Nephron (organoid): ENCODE results near the gene PLCL2.

ENCODE experiments used
- H3K27ac Mint-ChIP-seq, 3 experiments: 2 replicates each; pipeline ENCODE4 v1.8.0; 2020; ENCODE audit warnings: mixed read lengths in 3 of 3, mild to moderate bottlenecking in 2 of 3, moderate library complexity in 1 of 3
- H3K27me3 Mint-ChIP-seq: 2 replicates; pipeline ENCODE4 v1.8.0; 2021; ENCODE audit warnings: low read depth, mild to moderate bottlenecking, moderate library complexity, mixed read lengths
- H3K36me3 Mint-ChIP-seq: 2 replicates; pipeline ENCODE4 v1.8.0; 2020; ENCODE audit warnings: low read depth, mixed read lengths
- H3K4me1 Mint-ChIP-seq: 2 replicates; pipeline ENCODE4 v1.8.0; 2020; ENCODE audit warnings: mixed read lengths
- H3K4me3 Mint-ChIP-seq, 3 experiments: 2 replicates each; pipeline ENCODE4 v1.8.0; 2020; ENCODE audit warnings: mild to moderate bottlenecking in 3 of 3, mixed read lengths in 3 of 3, moderate library complexity in 2 of 3
- H3K9me3 Mint-ChIP-seq: 2 replicates; pipeline ENCODE4 v1.8.0; 2020; ENCODE audit warnings: mixed read lengths
- CTCF ChIP-seq, 3 experiments: fragments of 200-600 bp; sonication (generic); IDR thresholded peaks; one replicate each; pipeline ENCODE4 v1.5.0; 2021; ENCODE audit warnings: antibody characterized with exemption in 3 of 3; ENCODE audit not compliant: unreplicated experiment in 3 of 3

The PLCL2 gene

GRCh38 chr3:17040990-17041377 lies 156.2 kb downstream of the PLCL2 start:
- no peak overlapping the region for H3K4me3 Mint-ChIP-seq
- no peak for TF ChIP-seq CTCF (IDR thresholded peaks at IDR 0.05; ENCODE audit: unreplicated experiment in 3 of 3)

DNA sequence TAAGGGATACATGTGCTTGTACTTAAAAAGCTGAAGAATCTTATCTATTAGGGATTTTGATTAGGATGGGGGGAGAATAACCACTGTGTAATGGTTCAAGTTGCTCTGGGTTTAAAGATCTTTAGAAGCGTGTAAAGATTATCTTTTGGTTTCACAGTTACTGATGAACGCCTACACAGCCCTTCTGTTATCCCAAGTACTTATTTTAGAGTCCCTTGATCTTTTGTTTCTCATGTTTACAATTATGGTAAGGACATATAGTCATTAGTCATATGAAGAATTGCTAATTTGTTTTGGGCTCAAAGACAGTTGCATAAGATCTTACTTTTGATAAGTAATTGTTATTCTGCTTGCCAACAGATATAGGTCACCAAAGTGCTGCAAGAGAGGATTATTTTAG lies 160.1 kb downstream of the PLCL2 start:
- H3K4me1 Mint-ChIP-seq, result peaks cover 25% of the 10 kb centered on the region
- no peak overlapping the region for H3K4me3 Mint-ChIP-seq
- H3K9me3 Mint-ChIP-seq, result peaks cover 7% of the 10 kb centered on the region

More at GRCh38 chr3:17040990-17041377, 156.2 kb downstream of the PLCL2 start:
- H3K36me3 Mint-ChIP-seq, result peaks cover 8% of the 10 kb centered on the region
- peaks cover 15% of the 10 kb centered on the region for H3K4me1 Mint-ChIP-seq
- no peaks in the 10 kb centered on the region for H3K9me3 Mint-ChIP-seq
- no peak overlapping the region for H3K27ac Mint-ChIP-seq
- no peaks in the 10 kb centered on the region for H3K27me3 Mint-ChIP-seq

GRCh38 chr3:17045705-17046104 lies 160.9 kb downstream of the PLCL2 start:
- H3K36me3 Mint-ChIP-seq, result peaks cover 25% of the 10 kb centered on the region

More for the DNA sequence above, 160.1 kb downstream of the PLCL2 start:
- Mint-ChIP-seq H3K36me3 (peaks cover 17% of the 10 kb centered on the region), H3K27ac (no peak overlapping the region), H3K27me3 (no peaks in the 10 kb centered on the region)
- no peak for TF ChIP-seq CTCF (IDR thresholded peaks at IDR 0.05; ENCODE audit: unreplicated experiment in 3 of 3)

DNA sequence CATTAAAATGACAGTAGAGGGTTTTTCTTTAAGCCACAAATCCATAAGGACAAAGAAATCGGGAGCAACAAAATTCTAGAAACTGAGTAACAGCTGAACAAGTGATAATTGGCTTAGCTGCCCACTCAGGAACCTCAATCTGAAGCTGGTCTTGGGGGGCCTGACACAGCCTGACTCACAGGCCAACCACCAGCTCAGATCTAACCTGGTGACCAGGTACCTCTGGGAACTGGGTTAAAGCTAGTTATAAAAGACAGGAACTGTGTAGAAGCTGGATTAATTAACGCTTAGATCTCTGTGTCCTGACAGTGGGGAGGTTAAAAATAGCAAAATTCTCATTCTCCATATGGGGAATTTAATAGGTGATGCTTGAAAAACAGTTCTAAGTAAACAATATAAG lies 161.9 kb downstream of the PLCL2 start:
- no peak for TF ChIP-seq CTCF (IDR thresholded peaks at IDR 0.05; ENCODE audit: unreplicated experiment in 3 of 3)
- Mint-ChIP-seq H3K4me1 (peaks cover 20% of the 10 kb centered on the region), H3K36me3 (peaks cover 28% of the 10 kb centered on the region), H3K4me3 (no peak overlapping the region), H3K27me3 (no peaks in the 10 kb centered on the region), H3K9me3 (peaks cover 17% of the 10 kb centered on the region), H3K27ac (no peak overlapping the region)

More at GRCh38 chr3:17045705-17046104, 160.9 kb downstream of the PLCL2 start:
- Mint-ChIP-seq H3K27me3 (no peaks in the 10 kb centered on the region), H3K27ac (no peak overlapping the region), H3K4me1 (peaks cover 23% of the 10 kb centered on the region), H3K4me3 (no peak overlapping the region), H3K9me3 (peaks cover 15% of the 10 kb centered on the region)
- TF ChIP-seq CTCF (IDR thresholded peaks at IDR 0.05; ENCODE audit: unreplicated experiment in 3 of 3), result no peak

GRCh38 chr3:17047162-17047561 lies 162.4 kb downstream of the PLCL2 start:
- H3K36me3 Mint-ChIP-seq, result peaks cover 33% of the 10 kb centered on the region
- peaks cover 20% of the 10 kb centered on the region for H3K4me1 Mint-ChIP-seq
- no peak overlapping the region for H3K4me3 Mint-ChIP-seq
- H3K9me3 Mint-ChIP-seq, result peaks cover 22% of the 10 kb centered on the region
- no peak overlapping the region for H3K27ac Mint-ChIP-seq
- no peak for TF ChIP-seq CTCF (IDR thresholded peaks at IDR 0.05; ENCODE audit: unreplicated experiment in 3 of 3)
- H3K27me3 Mint-ChIP-seq, result no peaks in the 10 kb centered on the region

DNA sequence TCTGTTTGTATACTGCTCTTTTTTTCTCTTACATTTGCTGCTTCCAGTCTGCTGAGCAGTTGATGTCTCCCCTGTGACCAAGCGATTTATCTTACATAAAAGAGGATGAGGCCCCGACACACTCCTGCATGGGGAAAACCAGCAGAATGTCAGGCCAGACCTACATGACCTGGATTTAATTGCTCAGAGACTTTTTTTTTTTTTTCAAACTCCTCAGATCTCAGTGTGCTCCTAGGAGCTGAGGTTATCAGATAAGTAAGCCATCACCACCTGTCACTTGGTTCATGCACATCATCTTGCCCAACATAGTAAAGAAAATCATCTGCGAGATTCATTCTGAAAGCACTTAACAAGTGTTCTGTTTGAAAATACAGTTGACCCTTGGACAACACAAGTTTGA lies 163.1 kb downstream of the PLCL2 start:
- Mint-ChIP-seq H3K27me3 (no peaks in the 10 kb centered on the region), H3K4me3 (no peak overlapping the region), H3K36me3 (peaks cover 34% of the 10 kb centered on the region), H3K4me1 (peaks cover 20% of the 10 kb centered on the region), H3K9me3 (peaks cover 24% of the 10 kb centered on the region), H3K27ac (no peak overlapping the region)
- TF ChIP-seq CTCF (IDR thresholded peaks at IDR 0.05; ENCODE audit: unreplicated experiment in 3 of 3), result no peak
